Astrocyte of the cerebellum (primary cell): ENCODE data around the gene SMCHD1.

Source experiments
- DNase-seq: peaks from one replicate; pipeline ENCODE4 v3.0.0-alpha.2; 2011; ENCODE audit warnings: low read depth
- H3K4me3 ChIP-seq: 2 replicates; pipeline ENCODE4 v1.5.1; 2011; ENCODE audit warnings: mild to moderate bottlenecking, low read depth, low read length, moderate library complexity
- CTCF ChIP-seq: IDR thresholded peaks from 2 replicates; pipeline ENCODE4 v1.5.1; 2012; ENCODE audit warnings: low read length, low read depth, moderate library complexity, mild to moderate bottlenecking; ENCODE audit errors: missing control alignments
- in situ Hi-C: cut with HindIII; loops from 2 replicates; pipeline ENCODE4 v1.10.0; 2017; ENCODE audit warnings: low sequenced_read_pairs

Gene SMCHD1

GRCh38 chr18:2709316-2709715, 53.8 kb downstream of the SMCHD1 start:
- TF ChIP-seq CTCF = no peak
- no peak for DNase-seq
- in situ Hi-C loops = no loop called here
- H3K4me3 ChIP-seq = no peak overlapping the region

GRCh38 chr18:2714140-2714539, 58.6 kb downstream of the SMCHD1 start:
- no peak for DNase-seq
- TF ChIP-seq CTCF = no peak
- H3K4me3 ChIP-seq = no peak overlapping the region
- in situ Hi-C loops = no loop called here

GRCh38 chr18:2715990-2716389, 60.5 kb downstream of the SMCHD1 start:
- in situ Hi-C loops = no loop called here
- DNase-seq = no peak
- TF ChIP-seq CTCF = no peak
- no peak overlapping the region for H3K4me3 ChIP-seq

- TF ChIP-seq CTCF = no peak
- no peak for DNase-seq
- in situ Hi-C loops = no loop called here
- no peak overlapping the region for H3K4me3 ChIP-seq
Observed at GRCh38 chr18:2716394-2717326, 61.1 kb downstream of the SMCHD1 start.

- in situ Hi-C loops = no loop called here
- DNase-seq = no peak
- no peak for TF ChIP-seq CTCF
- no peak overlapping the region for H3K4me3 ChIP-seq
Observed at GRCh38 chr18:2717407-2717806, 61.9 kb downstream of the SMCHD1 start.

- no peak overlapping the region for H3K4me3 ChIP-seq
- in situ Hi-C loops = no loop called here
- DNase-seq = no peak
- TF ChIP-seq CTCF = no peak
Observed at GRCh38 chr18:2719040-2719439, 63.5 kb downstream of the SMCHD1 start.
